GM23338 (cell line): Measurements from ENCODE around the gene CCDC167.

Source experiments
- POLR2AphosphoS5 ChIP-seq: IDR thresholded peaks from 2 replicates; pipeline ENCODE4 v1.6.1; 2016; ENCODE audit warnings: antibody characterized with exemption, low read depth
- ZNF331 ChIP-seq: fragments of 250-450 bp; sonication (Bioruptor Pico); IDR thresholded peaks from 2 replicates; pipeline ENCODE4 v1.5.0; 2020; ENCODE audit warnings: low read depth, mild to moderate bottlenecking, moderate library complexity
- TF ChIP-seq, protein P1 (sequence below), 2 experiments: fragments of 200-600 bp in 1 of 2; sonication (generic) in 1 of 2; conservative IDR thresholded peaks; 2 replicates each; pipeline versions ENCODE4 v1.5.1 to v1.6.1; 2016 to 2017; ENCODE audit warnings: antibody characterized with exemption in 2 of 2, low read depth in 2 of 2, mild to moderate bottlenecking in 2 of 2, moderate library complexity in 1 of 2

- TF ChIP-seq, protein P1, sequence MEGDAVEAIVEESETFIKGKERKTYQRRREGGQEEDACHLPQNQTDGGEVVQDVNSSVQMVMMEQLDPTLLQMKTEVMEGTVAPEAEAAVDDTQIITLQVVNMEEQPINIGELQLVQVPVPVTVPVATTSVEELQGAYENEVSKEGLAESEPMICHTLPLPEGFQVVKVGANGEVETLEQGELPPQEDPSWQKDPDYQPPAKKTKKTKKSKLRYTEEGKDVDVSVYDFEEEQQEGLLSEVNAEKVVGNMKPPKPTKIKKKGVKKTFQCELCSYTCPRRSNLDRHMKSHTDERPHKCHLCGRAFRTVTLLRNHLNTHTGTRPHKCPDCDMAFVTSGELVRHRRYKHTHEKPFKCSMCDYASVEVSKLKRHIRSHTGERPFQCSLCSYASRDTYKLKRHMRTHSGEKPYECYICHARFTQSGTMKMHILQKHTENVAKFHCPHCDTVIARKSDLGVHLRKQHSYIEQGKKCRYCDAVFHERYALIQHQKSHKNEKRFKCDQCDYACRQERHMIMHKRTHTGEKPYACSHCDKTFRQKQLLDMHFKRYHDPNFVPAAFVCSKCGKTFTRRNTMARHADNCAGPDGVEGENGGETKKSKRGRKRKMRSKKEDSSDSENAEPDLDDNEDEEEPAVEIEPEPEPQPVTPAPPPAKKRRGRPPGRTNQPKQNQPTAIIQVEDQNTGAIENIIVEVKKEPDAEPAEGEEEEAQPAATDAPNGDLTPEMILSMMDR (conservative IDR thresholded peaks at IDR 0.05; ENCODE audit: low read depth in 2 of 2), result no peak
- TF ChIP-seq ZNF331 (no peak), POLR2AphosphoS5 (no peak)
Observed at GRCh38 chr6:37531437-37532036, 31.8 kb upstream of the CCDC167 start.
